Suprapubic skin (tissue), 4 donors: ENCODE results near the gene SUGCT. TPM values are rescaled to one million over a fixed set of nuclear protein-coding genes. Genes with fewer than 3 reads are reported as not detected.

Source experiments
- DNase-seq, 2 donors: peaks; one replicate each; pipeline ENCODE4 v3.0.0-alpha.2; 2019; ENCODE audit warnings: low spot score in 2 of 2
- H3K27ac ChIP-seq: fragments of 200-600 bp; sonication (generic); one replicate; pipeline ENCODE4 v1.5.1; 2019
- H3K27me3 ChIP-seq: fragments of 200-600 bp; sonication (generic); one replicate; pipeline ENCODE4 v1.5.1; 2019
- H3K36me3 ChIP-seq: fragments of 200-600 bp; sonication (generic); one replicate; pipeline ENCODE4 v1.5.1; 2019
- H3K4me1 ChIP-seq: fragments of 200-600 bp; sonication (generic); one replicate; pipeline ENCODE4 v1.5.1; 2019
- H3K4me3 ChIP-seq: fragments of 200-600 bp; sonication (generic); one replicate; pipeline ENCODE4 v1.5.1; 2019; ENCODE audit warnings: mild to moderate bottlenecking
- H3K9me3 ChIP-seq: fragments of 200-600 bp; sonication (generic); one replicate; pipeline ENCODE4 v1.5.1; 2019
- CTCF ChIP-seq, 2 donors: fragments of 200-600 bp in 1 of 2; fragments of 450-650 bp in 1 of 2; sonication (generic) in 1 of 2; IDR thresholded peaks; one replicate each; pipeline ENCODE4 v1.5.1; 2016 to 2019; ENCODE audit warnings: antibody characterized with exemption in 2 of 2, mild to moderate bottlenecking in 1 of 2, moderate library complexity in 1 of 2
- EP300 ChIP-seq: sonication (generic); formaldehyde crosslinking; IDR thresholded peaks from one replicate; pipeline ENCODE4 v1.6.1; 2017; ENCODE audit warnings: antibody characterized with exemption
- POLR2A ChIP-seq, 2 donors: fragments of 450-650 bp; IDR thresholded peaks; one replicate each; pipeline ENCODE4 v1.6.1; 2017; ENCODE audit warnings: antibody characterized with exemption in 2 of 2, mild to moderate bottlenecking in 2 of 2, moderate library complexity in 2 of 2
- POLR2AphosphoS5 ChIP-seq, 3 donors: sonication (generic); formaldehyde crosslinking; IDR thresholded peaks; one replicate each; pipeline ENCODE4 v1.6.1; 2017; ENCODE audit warnings: antibody characterized with exemption in 3 of 3
- WGBS: methylation state at CpG from one replicate; pipeline ENCODE4 v1.1.5; 2018; 5-methylcytosine and 5-hydroxymethylcytosine counted together
- total RNA-seq, 4 donors: library from RNA; depleted of rRNA; stranded (reverse); fragments of >200 nt; gene quantifications; one replicate each; pipeline ENCODE4 v1.1.0, GENCODE V29; 2016

Gene SUGCT
- total RNA-seq, 4 donors from 2014 or later: 0.73 to 2.2 (median 0.98) TPM; not detected in 1

GRCh38 chr7:40499718-40500117, 364.9 kb downstream of the SUGCT start:
- H3K36me3 ChIP-seq: no peaks in the 10 kb centered on the region
- DNase-seq: no peak
- WGBS: 47% methylated on average over 1 of the region's 1 CpG
- TF ChIP-seq POLR2AphosphoS5 (IDR thresholded peaks at IDR 0.05): no peak
- TF ChIP-seq CTCF (IDR thresholded peaks at IDR 0.05): no peak
- TF ChIP-seq POLR2A (IDR thresholded peaks at IDR 0.05): no peak
- no peak for TF ChIP-seq EP300
- no peaks in the 10 kb centered on the region for H3K9me3 ChIP-seq
- no peak overlapping the region for H3K4me3 ChIP-seq
- no peaks in the 10 kb centered on the region for H3K27me3 ChIP-seq
- H3K4me1 ChIP-seq: no peaks in the 10 kb centered on the region
- H3K27ac ChIP-seq: no peak overlapping the region

DNA sequence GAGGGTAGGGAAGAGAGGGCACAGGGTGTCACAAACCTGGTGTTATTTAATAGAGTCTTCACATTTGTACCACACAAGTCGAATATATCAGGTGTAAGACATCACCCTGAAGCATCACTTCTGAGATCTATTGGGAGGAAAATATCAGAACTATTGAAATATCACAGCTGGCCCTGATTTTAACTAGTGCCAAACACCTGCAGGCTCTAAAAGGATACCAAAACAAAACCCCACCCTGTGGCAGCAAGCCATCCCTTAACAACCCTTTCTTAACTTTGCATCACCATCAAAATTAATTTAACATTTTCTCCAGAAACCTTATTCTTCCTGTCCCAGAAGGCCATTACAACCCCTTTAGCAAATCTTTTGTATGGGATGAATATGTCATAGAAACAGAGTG, 365.4 kb downstream of the SUGCT start:
- no peak for TF ChIP-seq EP300
- TF ChIP-seq POLR2A (IDR thresholded peaks at IDR 0.05): no peak
- TF ChIP-seq POLR2AphosphoS5 (IDR thresholded peaks at IDR 0.05): no peak
- TF ChIP-seq CTCF (IDR thresholded peaks at IDR 0.05): no peak
- 50% methylated on average over 1 of the region's 1 CpG for WGBS
- no peak for DNase-seq
- H3K36me3 ChIP-seq: no peaks in the 10 kb centered on the region
- H3K9me3 ChIP-seq: no peaks in the 10 kb centered on the region
- no peaks in the 10 kb centered on the region for H3K27me3 ChIP-seq
- H3K4me3 ChIP-seq: no peak overlapping the region
- H3K4me1 ChIP-seq: no peaks in the 10 kb centered on the region
- H3K27ac ChIP-seq: no peak overlapping the region

- H3K4me1 ChIP-seq: no peaks in the 10 kb centered on the region
- TF ChIP-seq EP300: no peak
- TF ChIP-seq CTCF (IDR thresholded peaks at IDR 0.05): no peak
- no peak for TF ChIP-seq POLR2AphosphoS5 (IDR thresholded peaks at IDR 0.05)
- no peak for TF ChIP-seq POLR2A (IDR thresholded peaks at IDR 0.05)
- WGBS: 96% methylated on average over 1 of the region's 1 CpG
- H3K9me3 ChIP-seq: no peaks in the 10 kb centered on the region
- H3K36me3 ChIP-seq: no peaks in the 10 kb centered on the region
- H3K27me3 ChIP-seq: no peaks in the 10 kb centered on the region
- no peak overlapping the region for H3K27ac ChIP-seq
- DNase-seq: no peak
- H3K4me3 ChIP-seq: no peak overlapping the region
These were observed 367.6 kb downstream of the SUGCT start for GRCh38 chr7:40502359-40502758.

DNA sequence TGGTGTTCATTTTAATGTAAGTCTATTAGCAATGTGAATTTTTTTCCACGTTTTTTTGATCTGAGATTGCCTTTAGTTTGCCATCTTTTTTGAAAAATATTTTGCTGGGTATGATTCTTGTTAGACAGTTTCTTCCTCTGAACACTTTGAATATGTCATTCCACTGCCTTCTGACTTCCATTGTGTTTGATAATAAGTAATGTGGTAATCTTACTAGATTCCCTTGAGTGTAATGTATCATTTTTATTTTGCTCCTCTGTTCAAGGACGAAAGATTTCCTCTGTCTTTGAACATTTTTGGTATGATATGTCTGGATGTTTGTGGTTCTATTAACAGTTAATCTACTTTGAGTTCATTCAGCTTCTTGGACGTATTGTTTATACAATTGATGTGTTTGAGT, 371.4 kb downstream of the SUGCT start:
- H3K27ac ChIP-seq: no peak overlapping the region
- no peaks in the 10 kb centered on the region for H3K9me3 ChIP-seq
- no peaks in the 10 kb centered on the region for H3K36me3 ChIP-seq
- DNase-seq: no peak
- 81% methylated on average over 3 of the region's 3 CpGs for WGBS
- no peak overlapping the region for H3K4me3 ChIP-seq
- no peaks in the 10 kb centered on the region for H3K27me3 ChIP-seq
- TF ChIP-seq EP300: no peak
- TF ChIP-seq POLR2A (IDR thresholded peaks at IDR 0.05): no peak
- no peak for TF ChIP-seq POLR2AphosphoS5 (IDR thresholded peaks at IDR 0.05)
- no peak for TF ChIP-seq CTCF (IDR thresholded peaks at IDR 0.05)
- no peaks in the 10 kb centered on the region for H3K4me1 ChIP-seq

- WGBS: 84% methylated on average over 6 of the region's 6 CpGs
These were observed 372.4 kb downstream of the SUGCT start for GRCh38 chr7:40507166-40507565.

More at GRCh38 chr7:40507166-40507565, 372.4 kb downstream of the SUGCT start:
- TF ChIP-seq POLR2A (IDR thresholded peaks at IDR 0.05) (no peak), EP300 (no peak)
- no peaks in the 10 kb centered on the region for H3K9me3 ChIP-seq
- H3K36me3 ChIP-seq: no peaks in the 10 kb centered on the region
- H3K4me1 ChIP-seq: no peaks in the 10 kb centered on the region
- DNase-seq: no peak
- H3K27ac ChIP-seq: no peak overlapping the region
- no peak overlapping the region for H3K4me3 ChIP-seq
- no peaks in the 10 kb centered on the region for H3K27me3 ChIP-seq
